ENCODE results near the gene MOB1A. TPM values are rescaled to one million over a fixed set of nuclear protein-coding genes. Genes with fewer than 3 reads are reported as not detected.

MOB1A gene
- polyA plus RNA-seq, 1 donor (not counting 4 experiments of a cell fraction or from before 2014, with no cell fraction given), result 92.4 TPM

- Histone ChIP-seq H3K27ac (ENCODE audit: control insufficient read depth, insufficient read depth, low read length) (peak overlapping the region; percentile 31), H3K79me2 (ENCODE audit: control insufficient read depth, insufficient read depth, low read length) (peaks cover 41% of the 10 kb centered on the region), H3K4me1 (ENCODE audit: control insufficient read depth, extremely low read depth, insufficient read depth, low read length) (peaks cover 10% of the 10 kb centered on the region), H3K36me3 (ENCODE audit: control insufficient read depth in 2 of 2, extremely low read depth in 1 of 2, insufficient read depth in 2 of 2, low read length in 2 of 2) (no peaks in the 10 kb centered on the region), H3K4me2 (ENCODE audit: control insufficient read depth, extremely low read depth, insufficient read depth, low read depth, low read length) (peak overlapping the region; percentile 79), H3K9me3 (ENCODE audit: control insufficient read depth, low read depth, low read length) (no peaks in the 10 kb centered on the region), H3K4me3 (ENCODE audit: control insufficient read depth in 2 of 3, extremely low read depth in 1 of 3, insufficient read depth in 2 of 3, low read depth in 1 of 3, low read length in 3 of 3) (peak overlapping the region; percentile 92 to 99 (median 95)), H4K20me1 (ENCODE audit: control insufficient read depth, extremely low read depth, insufficient read depth, low read length) (peaks cover 9% of the 10 kb centered on the region), H3K9me1 (ENCODE audit: control insufficient read depth, extremely low read depth, insufficient read depth, low read length) (no peaks in the 10 kb centered on the region), H2AFZ (ENCODE audit: control insufficient read depth, low read length) (peak overlapping the region; percentile 77), H3K27me3 (ENCODE audit: control insufficient read depth, extremely low read depth, insufficient read depth, low read length) (no peaks in the 10 kb centered on the region), H3K9ac (ENCODE audit: control insufficient read depth, extremely low read depth, insufficient read depth, low read length) (peak overlapping the region; percentile 92)
- no peak for DNase-seq (ENCODE audit: low read depth, low spot score)
- dilution Hi-C loops (cut with MboI; ENCODE audit: extremely low pct_ligation_motif_present, low sequenced_read_pairs), result no loop called here
- FAIRE-seq, result no peak
- TF ChIP-seq EZH2 (IDR thresholded peaks at IDR 0.05; ENCODE audit: low read length), result no peak
- TF ChIP-seq, protein P1, sequence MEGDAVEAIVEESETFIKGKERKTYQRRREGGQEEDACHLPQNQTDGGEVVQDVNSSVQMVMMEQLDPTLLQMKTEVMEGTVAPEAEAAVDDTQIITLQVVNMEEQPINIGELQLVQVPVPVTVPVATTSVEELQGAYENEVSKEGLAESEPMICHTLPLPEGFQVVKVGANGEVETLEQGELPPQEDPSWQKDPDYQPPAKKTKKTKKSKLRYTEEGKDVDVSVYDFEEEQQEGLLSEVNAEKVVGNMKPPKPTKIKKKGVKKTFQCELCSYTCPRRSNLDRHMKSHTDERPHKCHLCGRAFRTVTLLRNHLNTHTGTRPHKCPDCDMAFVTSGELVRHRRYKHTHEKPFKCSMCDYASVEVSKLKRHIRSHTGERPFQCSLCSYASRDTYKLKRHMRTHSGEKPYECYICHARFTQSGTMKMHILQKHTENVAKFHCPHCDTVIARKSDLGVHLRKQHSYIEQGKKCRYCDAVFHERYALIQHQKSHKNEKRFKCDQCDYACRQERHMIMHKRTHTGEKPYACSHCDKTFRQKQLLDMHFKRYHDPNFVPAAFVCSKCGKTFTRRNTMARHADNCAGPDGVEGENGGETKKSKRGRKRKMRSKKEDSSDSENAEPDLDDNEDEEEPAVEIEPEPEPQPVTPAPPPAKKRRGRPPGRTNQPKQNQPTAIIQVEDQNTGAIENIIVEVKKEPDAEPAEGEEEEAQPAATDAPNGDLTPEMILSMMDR (optimal IDR thresholded peaks at IDR 0.05 in 1 of 3, IDR thresholded peaks at IDR 0.05 in 1 of 3, conservative IDR thresholded peaks at IDR 0.05 in 1 of 3; ENCODE audit: extremely low read depth in 1 of 3, insufficient read depth in 2 of 3, low read length in 3 of 3), result peak in 2 of 3 experiments; percentile 23 to 35
Measured at GRCh38 chr2:74179063-74179865, 585 bp upstream of the MOB1A start.

- H2AFZ ChIP-seq (ENCODE audit: control insufficient read depth, low read length), result no peak overlapping the region
- dilution Hi-C loops (cut with MboI; ENCODE audit: extremely low pct_ligation_motif_present, low sequenced_read_pairs), result no loop called here
- no peak for FAIRE-seq
Measured at GRCh38 chr2:74177696-74178095, 983 bp downstream of the MOB1A start.

More at GRCh38 chr2:74177696-74178095, 983 bp downstream of the MOB1A start:
- Histone ChIP-seq H3K9me3 (ENCODE audit: control insufficient read depth, low read depth, low read length) (no peaks in the 10 kb centered on the region), H3K4me2 (ENCODE audit: control insufficient read depth, extremely low read depth, insufficient read depth, low read depth, low read length) (peak overlapping the region; percentile 92), H3K27ac (ENCODE audit: control insufficient read depth, insufficient read depth, low read length) (peak overlapping the region; percentile 82), H4K20me1 (ENCODE audit: control insufficient read depth, extremely low read depth, insufficient read depth, low read length) (peaks cover 9% of the 10 kb centered on the region), H3K36me3 (ENCODE audit: control insufficient read depth in 2 of 2, extremely low read depth in 1 of 2, insufficient read depth in 2 of 2, low read length in 2 of 2) (no peaks in the 10 kb centered on the region), H3K4me1 (ENCODE audit: control insufficient read depth, extremely low read depth, insufficient read depth, low read length) (peaks cover 10% of the 10 kb centered on the region), H3K9ac (ENCODE audit: control insufficient read depth, extremely low read depth, insufficient read depth, low read length) (peak overlapping the region; percentile 92), H3K79me2 (ENCODE audit: control insufficient read depth, insufficient read depth, low read length) (peaks cover 56% of the 10 kb centered on the region), H3K4me3 (ENCODE audit: control insufficient read depth in 2 of 3, extremely low read depth in 1 of 3, insufficient read depth in 2 of 3, low read depth in 1 of 3, low read length in 3 of 3) (peak overlapping the region; percentile 92 to 99 (median 95)), H3K27me3 (ENCODE audit: control insufficient read depth, extremely low read depth, insufficient read depth, low read length) (no peaks in the 10 kb centered on the region), H3K9me1 (ENCODE audit: control insufficient read depth, extremely low read depth, insufficient read depth, low read length) (no peaks in the 10 kb centered on the region)
- DNase-seq (ENCODE audit: low read depth, low spot score), result no peak
- TF ChIP-seq, protein P1 (optimal IDR thresholded peaks at IDR 0.05 in 1 of 3, IDR thresholded peaks at IDR 0.05 in 1 of 3, conservative IDR thresholded peaks at IDR 0.05 in 1 of 3; ENCODE audit: extremely low read depth in 1 of 3, insufficient read depth in 2 of 3, low read length in 3 of 3), result no peak
- no peak for TF ChIP-seq EZH2 (IDR thresholded peaks at IDR 0.05; ENCODE audit: low read length)

All from keratinocyte (primary cell).